Thoracic aorta (tissue), 2 donors: ENCODE results near the gene PDGFC. TPM values are rescaled to one million over a fixed set of nuclear protein-coding genes. Genes with fewer than 3 reads are reported as not detected.

Source experiments
- ATAC-seq: fragments of 150-250 bp; one replicate; pipeline ENCODE4 v1.8.0; 2017; ENCODE audit warnings: low read depth; ENCODE audit not compliant: insufficient number of reproducible peaks, low FRiP score
- DNase-seq: peaks from one replicate; pipeline ENCODE4 v3.0.0-alpha.2; 2020; ENCODE audit warnings: low spot score
- H3K27ac ChIP-seq, 2 donors: fragments of 200-600 bp; sonication (generic); 1 replicate in 1 of 2; 2 replicates in 1 of 2; pipeline ENCODE4 v1.5.1; 2016; ENCODE audit warnings: mild to moderate bottlenecking in 2 of 2, moderate library complexity in 2 of 2
- H3K27me3 ChIP-seq: fragments of 200-600 bp; sonication (generic); replicated peaks from 2 replicates; pipeline ENCODE4 v1.6.0; 2016; ENCODE audit warnings: mild to moderate bottlenecking; ENCODE audit not compliant: insufficient read depth
- H3K36me3 ChIP-seq: fragments of 200-600 bp; sonication (generic); one replicate; pipeline ENCODE4 v1.5.1; 2016
- H3K4me1 ChIP-seq, 2 donors: fragments of 200-600 bp; sonication (generic); 1 replicate in 1 of 2; 2 replicates in 1 of 2; pipeline versions ENCODE4 v1.5.1 to v1.6.0; 2016; ENCODE audit warnings: low read depth in 2 of 2, mild to moderate bottlenecking in 1 of 2; ENCODE audit not compliant: control insufficient read depth in 1 of 2
- H3K4me3 ChIP-seq: fragments of 200-600 bp; sonication (generic); 2 replicates; pipeline ENCODE4 v1.5.1; 2016; ENCODE audit warnings: mild to moderate bottlenecking
- H3K9me3 ChIP-seq: fragments of 200-600 bp; sonication (generic); 2 replicates; pipeline ENCODE4 v1.5.1; 2016
- CTCF ChIP-seq: fragments of 200-600 bp; sonication (generic); IDR thresholded peaks from one replicate; pipeline ENCODE4 v1.5.1; 2019; ENCODE audit warnings: antibody characterized with exemption
- total RNA-seq, 2 donors: library from RNA; depleted of rRNA; stranded (reverse); fragments of >200 nt; gene quantifications; one replicate each; pipeline versions ENCODE4 v1.1.0 to v1.2.3, GENCODE V29; 2016

The PDGFC gene
- total RNA-seq, 2 donors from 2014 or later, result 31.4 to 32.8 TPM

DNA sequence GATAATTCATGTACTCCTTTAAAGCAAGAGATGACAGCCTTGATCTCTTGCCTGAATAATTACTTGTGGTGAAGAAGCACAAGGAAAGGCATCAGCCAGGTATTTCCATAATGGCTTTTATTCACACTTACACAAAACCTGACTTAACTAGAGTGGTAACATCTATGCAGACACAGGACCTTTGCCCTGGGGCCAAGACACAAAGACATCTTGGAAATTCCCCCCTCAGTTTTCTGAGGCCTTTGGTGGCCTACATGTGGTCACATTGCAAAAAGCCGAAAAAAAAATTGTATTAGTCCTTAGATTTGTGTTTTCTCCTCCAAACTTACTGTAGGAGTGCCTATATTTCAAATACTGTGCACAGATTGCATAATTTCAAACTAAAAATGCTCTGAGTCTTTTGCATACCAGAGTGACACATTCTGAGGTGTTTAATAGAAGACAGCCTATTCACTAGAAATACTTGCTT is 172.4 kb downstream of the PDGFC start:
- ATAC-seq, result no peak

GRCh38 chr4:156798438-156798837 is 173.2 kb downstream of the PDGFC start:
- no peak for TF ChIP-seq CTCF
- Histone ChIP-seq H3K4me3 (no peak overlapping the region), H3K27me3 (no peaks in the 10 kb centered on the region), H3K9me3 (no peaks in the 10 kb centered on the region), H3K36me3 (no peaks in the 10 kb centered on the region), H3K27ac (no peak overlapping the region), H3K4me1 (peaks cover 8 to 23% of the 10 kb centered on the region in 2 donors)
- no peak for ATAC-seq
- DNase-seq, result no peak

More for the DNA sequence above, 172.4 kb downstream of the PDGFC start:
- no peak overlapping the region for H3K4me3 ChIP-seq
- H3K9me3 ChIP-seq, result no peaks in the 10 kb centered on the region
- no peak overlapping the region for H3K27ac ChIP-seq
- no peaks in the 10 kb centered on the region for H3K36me3 ChIP-seq
- no peaks in the 10 kb centered on the region for H3K27me3 ChIP-seq
- DNase-seq, result no peak
- H3K4me1 ChIP-seq, result peaks cover 8 to 19% of the 10 kb centered on the region in 2 donors
- no peak for TF ChIP-seq CTCF

DNA sequence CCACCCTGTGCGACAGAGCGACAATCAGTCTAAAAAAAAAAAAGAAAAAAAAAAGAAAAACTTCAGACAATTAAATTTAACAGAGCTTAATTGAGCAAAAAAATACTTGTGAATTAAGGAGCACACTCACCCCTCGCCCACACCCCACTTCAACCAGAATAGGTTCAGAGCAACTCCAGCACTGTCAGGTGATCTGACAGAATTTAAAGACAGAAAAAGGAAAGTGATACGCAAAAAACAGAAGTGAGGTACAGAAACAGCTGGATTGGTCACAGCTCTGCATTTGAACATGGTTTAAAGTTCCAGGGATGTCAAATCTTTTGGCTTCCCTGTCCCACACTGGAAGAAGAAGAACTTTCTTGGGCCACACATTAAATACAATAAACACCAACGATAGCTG is 174.4 kb downstream of the PDGFC start:
- no peak overlapping the region for H3K4me3 ChIP-seq
- H3K27me3 ChIP-seq, result no peaks in the 10 kb centered on the region
- DNase-seq (no peak), ATAC-seq (no peak)
- H3K9me3 ChIP-seq, result no peaks in the 10 kb centered on the region
- no peak for TF ChIP-seq CTCF
- H3K27ac ChIP-seq, result no peak overlapping the region
- H3K4me1 ChIP-seq, result peaks cover 8 to 23% of the 10 kb centered on the region in 2 donors
- H3K36me3 ChIP-seq, result no peaks in the 10 kb centered on the region

DNA sequence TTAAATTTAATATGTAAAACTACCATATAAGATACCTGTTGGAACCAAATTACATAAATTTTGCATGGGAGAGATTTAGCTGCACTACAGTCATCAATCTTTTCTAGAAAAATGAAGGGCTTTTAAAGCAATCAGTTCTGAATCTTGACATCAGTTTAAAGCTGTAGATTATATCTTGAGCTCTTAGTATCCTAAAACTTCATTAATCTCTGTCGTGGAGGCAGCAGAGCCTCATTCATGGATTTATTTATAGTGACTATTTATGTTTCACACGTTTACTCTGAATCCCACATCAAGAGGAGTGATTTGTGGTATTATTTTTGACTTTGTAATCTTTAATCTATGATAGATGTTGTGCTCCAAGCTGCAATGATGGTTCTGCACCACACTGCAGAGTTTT is 175.9 kb downstream of the PDGFC start:
- H3K36me3 ChIP-seq, result no peaks in the 10 kb centered on the region
- H3K27me3 ChIP-seq, result no peaks in the 10 kb centered on the region
- H3K4me1 ChIP-seq, result peaks cover 12 to 27% of the 10 kb centered on the region in 2 donors
- no peak overlapping the region for H3K4me3 ChIP-seq
- no peaks in the 10 kb centered on the region for H3K9me3 ChIP-seq
- TF ChIP-seq CTCF, result no peak
- DNase-seq (no peak), ATAC-seq (no peak)
- no peak overlapping the region for H3K27ac ChIP-seq

GRCh38 chr4:156794863-156795262 is 176.7 kb downstream of the PDGFC start:
- H3K9me3 ChIP-seq, result no peaks in the 10 kb centered on the region
- H3K4me1 ChIP-seq, result peaks cover 12 to 35% of the 10 kb centered on the region in 2 donors
- H3K36me3 ChIP-seq, result no peaks in the 10 kb centered on the region
- no peak for ATAC-seq
- H3K27me3 ChIP-seq, result no peaks in the 10 kb centered on the region
- TF ChIP-seq CTCF, result no peak
- H3K27ac ChIP-seq, result no peak overlapping the region
- DNase-seq, result no peak
- H3K4me3 ChIP-seq, result no peak overlapping the region
